Measurements from ENCODE around the gene MAP7.

Gene MAP7

DNA sequence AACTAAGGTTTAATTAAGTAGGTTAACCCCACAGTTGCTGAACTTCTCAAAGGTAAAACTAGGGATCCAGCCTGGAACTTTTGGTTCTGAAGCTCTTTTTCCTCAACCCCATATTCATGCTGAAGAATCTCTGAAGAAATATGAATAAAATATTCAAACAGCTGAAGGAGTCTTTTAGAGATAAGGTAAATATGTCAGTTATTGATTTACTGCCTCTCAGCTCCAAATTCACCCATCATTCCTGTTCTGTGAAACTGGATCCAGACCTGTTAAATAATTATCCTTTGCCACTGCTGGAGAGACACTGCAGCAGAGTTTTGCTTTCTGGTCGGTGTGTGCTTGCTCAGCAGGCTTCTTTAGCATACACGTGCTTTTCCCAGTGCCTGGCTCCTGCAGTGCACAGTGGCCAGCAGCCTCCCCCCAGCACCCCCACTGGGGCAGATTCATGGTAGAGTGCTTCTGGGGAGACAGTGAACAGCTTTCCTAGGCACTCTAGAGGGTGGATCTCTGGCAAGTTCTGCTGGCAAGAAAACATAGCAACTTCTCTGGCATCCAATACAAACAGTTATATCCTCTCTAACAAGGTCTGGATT, 198.6 kb downstream of the MAP7 start:
- TF ChIP-seq, protein P1, sequence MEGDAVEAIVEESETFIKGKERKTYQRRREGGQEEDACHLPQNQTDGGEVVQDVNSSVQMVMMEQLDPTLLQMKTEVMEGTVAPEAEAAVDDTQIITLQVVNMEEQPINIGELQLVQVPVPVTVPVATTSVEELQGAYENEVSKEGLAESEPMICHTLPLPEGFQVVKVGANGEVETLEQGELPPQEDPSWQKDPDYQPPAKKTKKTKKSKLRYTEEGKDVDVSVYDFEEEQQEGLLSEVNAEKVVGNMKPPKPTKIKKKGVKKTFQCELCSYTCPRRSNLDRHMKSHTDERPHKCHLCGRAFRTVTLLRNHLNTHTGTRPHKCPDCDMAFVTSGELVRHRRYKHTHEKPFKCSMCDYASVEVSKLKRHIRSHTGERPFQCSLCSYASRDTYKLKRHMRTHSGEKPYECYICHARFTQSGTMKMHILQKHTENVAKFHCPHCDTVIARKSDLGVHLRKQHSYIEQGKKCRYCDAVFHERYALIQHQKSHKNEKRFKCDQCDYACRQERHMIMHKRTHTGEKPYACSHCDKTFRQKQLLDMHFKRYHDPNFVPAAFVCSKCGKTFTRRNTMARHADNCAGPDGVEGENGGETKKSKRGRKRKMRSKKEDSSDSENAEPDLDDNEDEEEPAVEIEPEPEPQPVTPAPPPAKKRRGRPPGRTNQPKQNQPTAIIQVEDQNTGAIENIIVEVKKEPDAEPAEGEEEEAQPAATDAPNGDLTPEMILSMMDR (IDR thresholded peaks at IDR 0.05; ENCODE audit: low read depth, low read length), result no peak
- no peak for TF ChIP-seq EZH2phosphoT487 (IDR thresholded peaks at IDR 0.05; ENCODE audit: low read depth)
- Histone ChIP-seq H3K4me2 (ENCODE audit: low read length) (no peak overlapping the region), H3K27me3 (ENCODE audit: low read depth, low read length) (no peaks in the 10 kb centered on the region), H3K9ac (ENCODE audit: low read length) (no peak overlapping the region), H4K20me1 (ENCODE audit: insufficient read depth, low read length) (no peaks in the 10 kb centered on the region), H3K79me2 (ENCODE audit: low read length) (no peaks in the 10 kb centered on the region), H3K27ac (ENCODE audit: low read length) (no peak overlapping the region), H3K36me3 (replicated peaks; ENCODE audit: low read depth, low read length) (no peaks in the 10 kb centered on the region), H3K4me1 (ENCODE audit: low read length) (no peaks in the 10 kb centered on the region), H2AFZ (ENCODE audit: low read depth, low read length) (no peak overlapping the region), H3K4me3 (ENCODE audit: low read length) (no peak overlapping the region), H3K9me3 (ENCODE audit: insufficient read depth, low read length) (no peaks in the 10 kb centered on the region)

DNA sequence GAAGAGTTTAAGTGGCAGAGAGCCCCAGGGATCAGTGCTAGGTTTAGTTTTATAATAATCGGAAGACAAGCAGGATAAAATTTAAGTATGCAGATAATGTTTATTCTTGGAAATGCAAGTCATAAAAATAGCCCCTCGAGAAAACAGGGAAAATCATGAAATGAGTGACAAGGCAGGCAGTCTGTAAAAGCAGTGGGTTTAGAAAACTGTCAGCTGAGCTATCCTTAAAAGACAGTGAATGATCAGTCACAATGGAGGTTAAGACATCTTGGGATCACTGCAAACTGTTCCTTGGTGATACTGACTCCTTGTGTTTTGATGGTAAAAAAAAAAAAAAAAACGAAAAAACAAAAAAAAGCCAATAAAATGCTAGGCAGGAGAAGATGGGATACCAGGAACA, 199.3 kb downstream of the MAP7 start:
- H3K4me1 ChIP-seq (ENCODE audit: low read length), result no peaks in the 10 kb centered on the region
- H3K4me3 ChIP-seq (ENCODE audit: low read length), result no peak overlapping the region
- H3K27me3 ChIP-seq (ENCODE audit: low read depth, low read length), result no peaks in the 10 kb centered on the region
- TF ChIP-seq, protein P1 (IDR thresholded peaks at IDR 0.05; ENCODE audit: low read depth, low read length), result no peak
- no peak overlapping the region for H3K4me2 ChIP-seq (ENCODE audit: low read length)
- H3K79me2 ChIP-seq (ENCODE audit: low read length), result no peaks in the 10 kb centered on the region
- no peaks in the 10 kb centered on the region for H3K36me3 ChIP-seq (replicated peaks; ENCODE audit: low read depth, low read length)
- no peak overlapping the region for H3K9ac ChIP-seq (ENCODE audit: low read length)
- no peak overlapping the region for H2AFZ ChIP-seq (ENCODE audit: low read depth, low read length)
- no peak overlapping the region for H3K27ac ChIP-seq (ENCODE audit: low read length)
- no peaks in the 10 kb centered on the region for H3K9me3 ChIP-seq (ENCODE audit: insufficient read depth, low read length)
- no peaks in the 10 kb centered on the region for H4K20me1 ChIP-seq (ENCODE audit: insufficient read depth, low read length)

DNA sequence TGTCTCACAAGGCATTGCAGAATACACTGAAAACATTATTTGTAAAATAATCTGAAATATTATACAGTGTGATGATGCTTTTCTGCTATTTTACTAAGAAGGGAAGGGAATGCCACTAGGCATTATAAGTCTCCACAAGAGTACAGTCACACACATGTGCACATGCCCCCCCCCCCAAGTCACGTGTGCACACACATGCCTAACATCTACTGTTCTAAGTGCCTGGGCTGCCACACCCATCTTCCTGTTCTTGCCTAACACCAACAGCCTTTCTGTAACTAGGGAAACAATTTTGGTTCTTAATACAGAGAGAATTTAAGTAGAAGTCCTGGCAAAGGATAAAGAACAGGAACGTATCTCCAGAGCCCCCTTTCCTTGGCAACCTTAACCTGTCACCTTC, 202.4 kb downstream of the MAP7 start:
- Histone ChIP-seq H3K4me3 (ENCODE audit: low read length) (no peak overlapping the region), H3K9ac (ENCODE audit: low read length) (no peak overlapping the region), H3K9me3 (ENCODE audit: insufficient read depth, low read length) (no peaks in the 10 kb centered on the region), H4K20me1 (ENCODE audit: insufficient read depth, low read length) (no peaks in the 10 kb centered on the region), H3K27ac (ENCODE audit: low read length) (no peak overlapping the region), H2AFZ (ENCODE audit: low read depth, low read length) (no peak overlapping the region), H3K4me2 (ENCODE audit: low read length) (no peak overlapping the region), H3K4me1 (ENCODE audit: low read length) (no peaks in the 10 kb centered on the region), H3K27me3 (ENCODE audit: low read depth, low read length) (no peaks in the 10 kb centered on the region), H3K79me2 (ENCODE audit: low read length) (no peaks in the 10 kb centered on the region), H3K36me3 (replicated peaks; ENCODE audit: low read depth, low read length) (no peaks in the 10 kb centered on the region)
- TF ChIP-seq EZH2phosphoT487 (IDR thresholded peaks at IDR 0.05; ENCODE audit: low read depth), result no peak
- TF ChIP-seq, protein P1 (IDR thresholded peaks at IDR 0.05; ENCODE audit: low read depth, low read length), result no peak

DNA sequence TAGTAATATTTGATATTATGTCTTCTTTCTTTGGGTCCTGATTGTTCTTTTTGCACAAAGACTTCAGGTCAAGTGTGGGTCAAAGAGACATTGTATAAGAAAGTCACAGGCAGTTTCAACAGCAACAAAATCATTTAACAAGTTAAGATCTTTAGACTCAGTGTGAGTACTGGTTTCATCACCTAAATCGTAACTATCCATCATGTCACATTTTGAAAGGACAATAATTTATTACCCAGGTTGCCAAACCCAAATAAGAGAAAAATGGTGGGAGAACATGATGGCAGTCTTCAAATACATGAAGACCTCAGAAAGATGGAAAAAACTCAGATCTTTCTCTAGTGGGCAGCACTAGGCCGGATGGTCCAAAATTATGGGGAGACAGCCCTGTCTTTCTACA, 205.1 kb downstream of the MAP7 start:
- no peak overlapping the region for H3K4me2 ChIP-seq (ENCODE audit: low read length)
- H3K4me1 ChIP-seq (ENCODE audit: low read length), result no peaks in the 10 kb centered on the region
- no peak overlapping the region for H3K27ac ChIP-seq (ENCODE audit: low read length)
- TF ChIP-seq, protein P1 (IDR thresholded peaks at IDR 0.05; ENCODE audit: low read depth, low read length), result no peak
- TF ChIP-seq EZH2phosphoT487 (IDR thresholded peaks at IDR 0.05; ENCODE audit: low read depth), result no peak
- no peak overlapping the region for H3K9ac ChIP-seq (ENCODE audit: low read length)
- H4K20me1 ChIP-seq (ENCODE audit: insufficient read depth, low read length), result no peaks in the 10 kb centered on the region
- H3K79me2 ChIP-seq (ENCODE audit: low read length), result no peaks in the 10 kb centered on the region
- no peaks in the 10 kb centered on the region for H3K36me3 ChIP-seq (replicated peaks; ENCODE audit: low read depth, low read length)
- H3K9me3 ChIP-seq (ENCODE audit: insufficient read depth, low read length), result no peaks in the 10 kb centered on the region
- no peaks in the 10 kb centered on the region for H3K27me3 ChIP-seq (ENCODE audit: low read depth, low read length)
- no peak overlapping the region for H3K4me3 ChIP-seq (ENCODE audit: low read length)
- H2AFZ ChIP-seq (ENCODE audit: low read depth, low read length), result no peak overlapping the region

All from OCI-LY3 (cell line).